GM19372 (cell line): ENCODE results near the gene ORAI3.

ENCODE experiments used
- ATAC-seq: cut with Tn5 transposase; IDR thresholded peaks from one replicate; pipeline ENCODE4 v1.9.1; 2021; ENCODE audit warnings: mild to moderate bottlenecking, low read depth, moderate library complexity; ENCODE audit not compliant: unreplicated experiment

Gene ORAI3

GRCh38 chr16:30948667-30949649 lies at the start of gene ORAI3:
Gene ORAI3 (plus strand): TSS chr16:30949068. CDS start chr16:30949290, 222 bp downstream.
- peak; percentile 60 for ATAC-seq

- no peak for ATAC-seq
These were observed 49.1 kb upstream of the ORAI3 start for GRCh38 chr16:30899794-30900193.

GRCh38 chr16:30900588-30900987 lies 48.3 kb upstream of the ORAI3 start:
- ATAC-seq: no peak

- no peak for ATAC-seq
These were observed 47.5 kb upstream of the ORAI3 start for GRCh38 chr16:30901201-30902028.

- peak; percentile 77 for ATAC-seq
These were observed 46.6 kb upstream of the ORAI3 start for GRCh38 chr16:30902029-30902972.

- ATAC-seq: no peak
These were observed 45.9 kb upstream of the ORAI3 start for GRCh38 chr16:30903002-30903401.

- no peak for ATAC-seq
These were observed 45.3 kb upstream of the ORAI3 start for GRCh38 chr16:30903596-30903995.

GRCh38 chr16:30904114-30904780 lies 44.6 kb upstream of the ORAI3 start:
- no peak for ATAC-seq

GRCh38 chr16:30907064-30907463 lies 41.8 kb upstream of the ORAI3 start:
- no peak for ATAC-seq

- no peak for ATAC-seq
These were observed 38.3 kb upstream of the ORAI3 start for GRCh38 chr16:30910427-30911029.

- no peak for ATAC-seq
These were observed 36.0 kb upstream of the ORAI3 start for GRCh38 chr16:30912794-30913412.

GRCh38 chr16:30914830-30915229 lies 34.0 kb upstream of the ORAI3 start:
- no peak for ATAC-seq

GRCh38 chr16:30918614-30919013 lies 30.3 kb upstream of the ORAI3 start:
- no peak for ATAC-seq

GRCh38 chr16:30920891-30921290 lies 28.0 kb upstream of the ORAI3 start:
- no peak for ATAC-seq

- ATAC-seq: no peak
These were observed 27.5 kb upstream of the ORAI3 start for GRCh38 chr16:30921459-30921747.

GRCh38 chr16:30921748-30922419 lies 27.0 kb upstream of the ORAI3 start:
- peak; percentile 1 for ATAC-seq

- ATAC-seq: peak; percentile 64
These were observed 26.4 kb upstream of the ORAI3 start for GRCh38 chr16:30922420-30922959.

- ATAC-seq: peak; percentile 61
These were observed 25.8 kb upstream of the ORAI3 start for GRCh38 chr16:30922960-30923535.
